GM19467 (cell line): ENCODE results near the gene PODN.

Source experiments
- ATAC-seq: cut with Tn5 transposase; IDR thresholded peaks from one replicate; pipeline ENCODE4 v1.9.1; 2021; ENCODE audit warnings: mild to moderate bottlenecking, moderate library complexity; ENCODE audit not compliant: unreplicated experiment

Gene PODN

DNA sequence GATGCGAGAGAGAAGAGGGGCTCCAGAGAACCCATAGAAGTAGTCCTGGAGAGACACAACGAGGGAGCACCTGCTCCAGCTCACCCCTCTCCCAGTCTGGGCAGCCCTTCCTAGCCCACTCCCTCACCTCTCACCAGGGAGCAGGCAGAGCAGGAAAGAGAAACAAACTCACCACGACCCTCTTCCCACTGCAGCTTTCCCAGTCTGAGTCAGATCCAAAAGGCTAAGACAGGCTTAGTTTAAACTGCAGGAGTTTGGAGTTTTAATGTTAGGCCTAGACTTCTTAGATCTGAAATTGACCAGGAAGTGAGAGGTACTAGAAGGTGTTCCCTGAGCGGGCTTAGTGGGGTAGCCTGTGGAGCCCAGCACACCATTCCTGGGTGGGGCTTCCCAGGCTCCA, 50.8 kb downstream of the PODN start:
- ATAC-seq = no peak

DNA sequence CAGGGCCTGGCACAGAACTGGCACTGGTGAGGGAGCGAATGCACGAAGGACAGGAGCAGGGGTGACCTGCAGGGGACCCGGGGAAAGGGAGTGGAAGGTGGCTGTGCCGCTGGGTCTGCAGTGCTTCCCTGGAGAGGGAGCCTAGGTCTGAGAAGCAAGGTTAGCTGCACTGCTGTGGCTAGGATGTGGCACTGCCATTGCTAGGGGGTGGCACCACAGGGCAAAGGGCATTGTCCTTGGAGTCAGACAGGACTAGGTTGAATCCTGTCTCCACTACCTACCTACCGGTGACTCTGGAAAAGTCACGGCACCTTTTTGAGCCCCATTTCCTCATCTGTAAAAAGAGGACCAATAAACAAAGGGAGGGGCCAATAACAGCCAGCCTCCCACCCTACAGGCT, 52.1 kb downstream of the PODN start:
- no peak for ATAC-seq

DNA sequence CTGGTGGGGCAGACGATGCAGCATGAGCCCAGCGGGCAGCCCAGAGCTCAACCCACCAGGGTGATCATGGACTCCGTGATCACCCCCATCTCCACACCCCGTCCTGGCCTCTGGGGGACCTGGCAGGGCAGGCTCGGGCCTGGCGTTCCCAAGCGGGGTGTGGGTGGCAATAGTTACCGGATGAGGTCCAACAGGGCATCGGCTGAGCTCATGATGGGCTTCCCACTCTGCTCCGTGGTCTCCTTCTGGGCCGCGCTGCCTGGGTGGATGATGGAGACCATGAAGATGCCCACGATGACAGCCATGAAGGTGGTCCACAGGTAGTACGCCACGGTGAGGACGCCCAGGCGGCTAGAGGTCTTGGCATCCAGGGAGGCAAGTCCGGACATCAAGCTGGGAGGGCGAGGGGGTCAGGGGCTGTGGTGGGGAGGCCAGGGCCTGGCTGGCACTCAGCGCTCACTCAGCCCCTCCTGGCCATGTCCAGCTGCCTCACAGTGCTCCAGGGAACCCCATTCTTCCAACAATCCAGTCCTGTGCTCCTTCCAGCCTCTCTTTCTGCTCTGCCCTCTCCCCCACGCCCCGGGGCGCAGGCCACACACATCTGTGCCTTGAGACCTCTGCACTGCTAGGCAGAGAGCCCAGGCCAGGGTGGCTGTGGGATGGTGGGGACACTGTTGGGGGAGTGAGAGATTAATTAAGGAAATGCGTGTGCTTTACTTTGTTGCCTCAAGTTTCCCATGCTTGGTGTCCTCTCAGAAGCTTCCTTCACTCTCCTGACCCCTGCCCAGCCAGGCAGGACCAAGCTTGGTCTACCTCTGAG, 52.8 kb downstream of the PODN start:
- no peak for ATAC-seq

DNA sequence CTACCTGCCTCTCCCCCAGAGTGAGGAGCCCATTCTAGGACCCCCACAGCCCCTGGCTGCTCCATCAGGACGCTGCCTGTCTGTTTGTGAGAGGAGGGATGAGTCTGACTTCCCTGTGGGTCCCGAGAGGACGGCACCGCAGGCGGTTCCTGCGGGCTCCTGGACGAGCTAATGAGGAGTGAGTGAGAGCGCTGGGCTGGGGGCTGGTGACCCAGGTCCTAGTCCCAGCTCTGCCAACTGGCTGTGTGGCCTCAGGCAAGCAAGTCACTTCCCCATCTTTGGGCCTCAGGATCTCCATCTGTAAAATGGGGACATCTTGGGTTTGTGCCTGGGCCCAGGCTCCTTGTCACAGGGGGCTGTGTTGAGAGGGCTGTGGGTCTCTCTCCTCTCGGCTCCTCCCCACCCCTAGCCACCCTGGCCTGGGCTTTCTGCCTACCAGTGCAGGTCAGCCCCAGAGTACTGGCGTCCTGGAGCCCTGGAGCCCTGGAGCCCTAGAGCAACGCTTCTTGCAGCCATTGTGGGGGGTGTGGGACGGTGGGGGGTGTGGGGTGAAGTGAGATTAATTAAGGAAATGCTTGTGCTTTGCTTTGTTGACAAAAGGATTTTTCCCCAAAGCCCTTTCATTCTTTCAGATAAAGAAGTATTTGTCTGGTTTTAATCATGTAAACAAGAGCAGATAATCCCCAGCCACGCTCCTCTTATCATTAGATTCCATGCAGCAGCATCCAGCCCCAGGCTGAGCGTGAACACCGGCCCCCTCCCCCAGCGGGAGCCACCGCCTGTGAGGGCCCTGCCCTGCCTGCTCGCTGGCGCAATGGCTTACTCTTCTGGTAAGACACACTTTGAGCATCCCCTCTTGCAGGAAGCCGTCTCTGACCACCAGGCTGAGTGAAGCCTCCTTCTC, 53.6 kb downstream of the PODN start:
- no peak for ATAC-seq

DNA sequence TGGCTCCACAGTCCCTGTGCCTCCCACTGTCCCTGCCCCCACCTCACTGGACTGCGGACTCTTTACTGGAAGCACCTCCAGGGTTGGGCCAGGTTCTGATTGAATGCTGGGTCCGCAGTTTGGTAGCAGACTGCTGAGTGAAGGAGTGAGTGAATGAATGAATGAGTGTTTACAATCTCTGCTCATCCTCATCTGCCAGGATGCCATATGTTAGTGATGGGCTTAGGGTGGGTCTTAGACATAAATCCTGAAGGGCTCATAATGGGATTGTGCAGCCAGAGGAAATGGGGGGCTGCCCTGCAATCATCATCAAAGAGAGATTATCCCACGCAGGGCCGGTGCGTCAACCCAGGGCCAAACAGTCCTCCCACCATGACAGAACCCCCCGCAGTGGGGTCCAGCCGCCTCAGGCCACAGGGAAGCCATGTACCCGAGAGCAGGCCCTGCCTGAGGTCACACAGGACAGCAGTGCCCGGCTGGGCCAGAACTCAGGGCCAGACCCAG, 54.3 kb downstream of the PODN start:
- ATAC-seq = no peak

DNA sequence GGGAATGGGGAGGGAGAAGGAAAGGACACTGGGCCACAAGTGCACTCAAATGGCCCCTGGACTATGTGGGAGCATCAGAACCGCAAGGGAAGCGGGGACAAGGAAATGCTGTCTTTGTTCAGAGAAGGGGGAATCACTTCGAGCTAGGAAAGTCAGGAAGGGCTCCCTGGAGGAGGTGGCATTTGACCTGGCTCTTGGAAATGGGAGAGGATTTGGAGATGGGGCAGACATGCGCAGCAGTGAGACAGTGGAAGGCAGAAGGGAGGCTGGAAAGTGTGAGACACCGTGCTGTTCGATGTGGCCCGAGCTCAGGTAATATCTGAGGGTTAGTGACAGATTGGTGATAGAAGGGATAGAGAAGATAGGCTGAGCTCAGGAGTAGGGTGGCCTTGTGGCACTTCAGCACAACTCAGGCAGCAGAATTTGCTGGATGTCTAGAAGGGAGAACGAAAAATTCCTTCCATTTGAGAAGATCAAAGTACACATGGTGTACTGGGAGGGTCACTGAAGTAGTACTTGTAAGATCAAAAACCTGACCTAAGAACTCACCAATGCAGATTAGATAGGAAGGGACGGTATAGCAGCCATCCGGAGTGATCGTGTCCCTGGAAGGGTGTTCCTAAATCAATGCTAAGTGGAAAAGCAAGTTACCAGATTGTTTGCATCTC, 55.1 kb downstream of the PODN start:
- no peak for ATAC-seq

DNA sequence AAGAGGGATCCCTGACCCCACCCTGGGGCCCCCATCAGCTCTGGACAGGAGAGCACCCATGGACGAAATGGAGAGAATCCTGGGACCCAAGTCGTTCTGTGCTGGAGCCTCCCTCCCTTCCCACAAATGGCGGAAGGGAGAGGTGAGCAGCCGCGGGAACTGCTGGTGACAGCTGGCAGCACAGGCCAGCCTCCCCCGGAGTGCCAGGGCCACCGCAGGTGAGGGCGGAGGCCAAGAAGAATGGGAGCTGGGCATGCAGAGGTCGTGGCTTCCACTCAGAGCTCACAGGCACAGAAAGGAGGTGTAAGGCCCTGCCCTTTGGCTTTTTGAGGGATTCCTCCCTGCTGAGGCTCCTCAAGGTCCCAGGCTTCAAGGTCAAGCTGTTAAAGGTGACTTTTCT, 55.8 kb downstream of the PODN start:
- no peak for ATAC-seq

DNA sequence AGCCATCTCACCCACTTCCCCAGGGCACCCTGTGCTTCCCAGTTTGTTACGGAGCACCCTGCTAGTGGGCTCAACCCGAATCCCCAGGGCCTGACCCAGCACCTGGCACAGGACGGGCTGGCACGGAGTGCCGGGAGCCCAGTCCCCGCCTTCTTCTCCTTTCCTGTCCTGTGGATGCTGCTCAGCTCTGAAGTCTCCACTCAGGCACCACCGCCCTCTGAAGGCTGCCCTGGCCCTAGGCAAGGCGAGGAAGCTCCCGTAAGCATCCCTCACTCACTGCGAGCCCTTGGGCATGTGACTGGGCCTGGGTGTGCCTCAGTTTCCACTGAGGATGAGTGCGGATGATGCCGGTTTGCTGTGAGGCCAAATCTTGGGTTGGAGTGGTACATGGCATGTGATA, 58.6 kb downstream of the PODN start:
- no peak for ATAC-seq

DNA sequence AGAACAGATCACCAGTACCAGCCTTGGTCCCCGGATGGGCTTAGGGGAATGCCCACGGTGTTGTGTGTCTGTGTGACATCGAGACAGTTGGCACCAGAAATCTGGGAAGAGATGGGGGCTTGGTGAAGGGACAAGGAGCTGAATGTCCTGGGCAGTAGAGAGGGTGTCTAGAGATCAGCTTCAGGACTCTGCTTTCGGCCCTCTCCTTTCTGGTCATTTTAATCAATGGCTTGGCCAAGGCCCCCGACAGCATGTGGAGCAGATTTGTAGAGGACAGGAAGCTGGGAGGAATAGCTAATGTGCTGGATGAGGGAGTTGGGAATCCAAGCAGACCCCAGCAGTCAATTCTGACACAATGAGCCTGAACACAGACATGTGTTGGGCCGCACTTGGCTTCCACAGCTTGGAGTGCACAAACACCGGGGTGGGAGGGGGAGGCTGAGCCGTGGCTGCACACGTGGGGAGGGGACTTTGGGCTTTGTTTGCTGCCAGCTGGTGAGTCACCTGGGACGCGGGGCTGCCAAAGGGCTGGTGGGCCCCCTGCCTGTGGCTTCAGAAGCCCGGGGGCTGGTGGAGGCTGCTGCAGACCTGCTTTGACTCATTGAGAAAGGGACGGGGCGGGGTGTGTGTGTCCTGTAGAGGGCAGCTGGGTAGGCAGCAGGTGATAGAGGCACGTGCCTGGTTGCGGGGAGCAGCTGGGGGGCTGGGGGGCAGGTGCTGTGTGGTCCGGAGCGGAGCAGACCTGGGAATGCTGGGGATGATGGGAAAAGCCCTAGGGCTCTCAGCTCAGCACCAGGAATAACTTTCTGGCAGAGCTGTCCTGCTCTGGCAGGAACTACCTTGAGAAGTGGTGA, 59.5 kb downstream of the PODN start:
- no peak for ATAC-seq

DNA sequence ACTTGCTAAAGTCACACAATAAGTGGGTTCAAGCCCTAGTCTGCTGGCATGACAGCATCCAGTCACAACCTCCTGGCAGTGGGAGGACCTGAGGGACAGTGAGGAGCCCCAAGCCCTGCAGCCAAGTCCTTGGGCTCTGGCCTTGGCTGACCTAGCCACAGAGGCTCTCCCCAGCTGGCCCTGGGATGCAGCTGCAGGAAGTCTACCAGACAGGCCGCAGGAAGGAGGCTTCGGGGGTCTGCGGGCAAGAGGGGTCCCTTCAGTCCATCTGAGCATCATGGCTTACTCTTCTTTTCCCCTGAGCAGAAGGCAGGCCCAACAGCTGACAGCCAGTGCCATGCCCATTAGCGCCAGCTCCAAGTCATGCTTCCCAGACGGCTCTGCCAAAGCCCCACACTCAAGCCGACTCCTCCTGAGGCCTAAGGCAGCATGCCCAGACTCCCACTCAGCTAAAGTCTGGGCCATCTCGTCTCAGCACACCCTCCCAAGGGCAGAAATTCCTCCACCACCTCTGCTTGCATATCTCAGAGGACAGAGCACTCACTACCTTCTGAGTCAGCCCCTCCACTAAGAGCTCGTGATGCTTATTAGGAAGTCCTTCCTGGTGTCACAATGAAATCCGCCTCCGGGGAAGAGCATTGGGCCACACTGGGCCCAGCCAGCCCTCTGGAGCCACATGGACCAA, 60.3 kb downstream of the PODN start:
- no peak for ATAC-seq

DNA sequence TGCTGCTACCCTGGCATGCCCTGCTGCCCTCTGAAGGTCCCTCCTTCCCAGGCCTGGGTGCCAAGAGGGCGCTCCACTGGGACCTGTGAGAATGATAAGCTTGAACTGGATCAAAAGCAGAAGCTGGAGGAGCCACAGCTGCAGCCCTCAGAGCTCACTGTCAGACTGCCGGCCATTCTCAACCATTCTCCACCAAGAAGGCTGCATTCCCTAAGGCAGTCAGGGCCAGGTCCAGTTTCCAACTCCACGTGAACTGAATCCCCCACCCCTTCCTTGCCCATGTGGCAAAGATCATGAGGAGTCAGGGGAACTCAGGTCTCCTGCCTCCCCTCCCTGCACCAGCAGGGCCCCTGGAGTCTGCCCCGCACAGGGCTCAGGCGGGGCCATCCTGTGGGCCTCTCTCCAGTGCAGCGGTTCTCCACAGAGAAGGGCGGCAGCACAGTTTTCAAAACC, 61.0 kb downstream of the PODN start:
- ATAC-seq = no peak

DNA sequence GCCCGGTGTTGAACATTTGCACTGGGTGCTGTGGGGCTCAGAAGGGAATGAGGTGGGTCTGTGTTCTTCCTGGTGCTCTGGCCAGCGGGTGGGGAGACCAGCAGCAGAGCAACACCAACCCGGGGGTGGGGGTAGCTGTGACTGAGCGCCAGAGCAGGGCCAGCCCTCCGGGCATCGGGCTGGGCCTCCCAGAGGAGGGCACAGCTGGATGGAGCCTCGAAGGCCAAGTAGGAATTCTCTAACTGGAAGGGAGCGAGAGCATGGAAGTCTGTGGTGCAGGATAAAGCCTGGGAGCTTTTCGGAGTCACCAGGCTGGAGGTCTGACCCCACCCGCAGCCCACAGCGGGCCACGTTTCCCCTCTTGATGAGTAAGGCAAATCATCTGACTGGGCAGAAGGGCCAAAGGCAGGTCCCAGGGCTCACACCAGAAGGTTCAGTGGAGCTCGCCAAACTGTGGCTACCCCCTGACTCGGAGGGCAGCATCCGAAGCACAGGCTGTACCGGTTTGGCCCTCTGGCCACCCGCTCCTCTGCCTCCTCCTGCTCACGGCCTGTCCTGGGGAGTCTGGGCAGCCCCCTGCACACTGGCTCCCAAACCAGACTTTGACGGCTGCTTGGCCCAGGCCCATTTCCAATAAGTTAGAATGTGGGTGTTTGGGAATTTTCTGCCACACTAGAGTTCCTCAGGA, 61.6 kb downstream of the PODN start:
- ATAC-seq = no peak

DNA sequence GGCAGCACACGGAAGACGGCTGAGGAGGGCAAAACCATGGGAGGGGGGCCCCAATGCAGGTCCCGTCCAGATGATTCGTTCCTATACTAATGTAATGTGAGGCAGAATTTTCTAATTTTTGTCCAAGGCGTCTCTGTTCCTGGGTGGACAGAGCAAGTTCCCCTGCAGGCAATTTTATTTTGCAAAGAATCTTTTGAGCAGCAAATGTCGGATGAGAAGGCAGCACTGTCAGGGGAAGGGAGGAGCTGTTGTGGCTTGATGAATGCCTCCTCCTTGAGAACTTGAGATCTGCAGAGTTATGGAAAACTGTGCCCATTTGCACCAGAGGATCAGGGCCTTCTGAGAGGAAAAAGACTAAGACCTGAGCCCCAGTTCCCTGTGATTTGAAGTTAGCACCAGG, 63.1 kb downstream of the PODN start:
- no peak for ATAC-seq

DNA sequence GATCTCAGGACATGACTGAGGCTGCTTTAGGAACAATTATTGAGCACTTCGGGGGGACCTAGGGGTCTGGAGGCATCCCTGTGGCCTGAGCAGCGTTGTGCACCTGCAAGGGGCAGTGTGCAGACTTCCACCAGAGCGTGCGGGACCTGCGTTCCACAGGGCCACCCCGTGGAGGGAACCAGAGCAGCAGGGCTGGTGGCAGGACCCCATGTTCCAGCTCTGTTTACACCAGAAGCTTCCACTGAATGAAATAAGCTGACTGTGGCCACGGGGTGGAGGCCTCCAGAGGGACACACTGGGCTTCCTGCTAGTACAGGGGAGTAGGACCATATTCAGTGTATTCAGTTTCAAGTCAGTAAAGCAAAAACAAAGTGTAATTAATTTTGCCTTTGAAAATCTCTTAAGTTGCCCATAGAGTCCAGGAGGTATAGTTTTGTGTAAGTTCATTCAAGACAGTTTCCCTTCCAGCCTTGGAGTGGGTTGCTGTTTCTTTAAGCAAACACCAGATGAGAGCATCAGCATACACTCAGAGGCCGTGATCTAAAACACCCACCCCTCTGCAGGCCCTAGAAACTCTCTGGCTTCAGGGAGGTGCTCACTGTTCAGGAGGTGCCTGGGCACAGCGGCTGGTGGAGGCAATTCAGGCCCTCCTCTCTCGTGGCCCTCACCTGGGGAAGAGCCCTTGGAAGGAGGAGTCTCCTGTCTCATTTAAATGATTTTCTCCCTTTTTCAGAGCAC, 63.8 kb downstream of the PODN start:
- ATAC-seq = no peak

DNA sequence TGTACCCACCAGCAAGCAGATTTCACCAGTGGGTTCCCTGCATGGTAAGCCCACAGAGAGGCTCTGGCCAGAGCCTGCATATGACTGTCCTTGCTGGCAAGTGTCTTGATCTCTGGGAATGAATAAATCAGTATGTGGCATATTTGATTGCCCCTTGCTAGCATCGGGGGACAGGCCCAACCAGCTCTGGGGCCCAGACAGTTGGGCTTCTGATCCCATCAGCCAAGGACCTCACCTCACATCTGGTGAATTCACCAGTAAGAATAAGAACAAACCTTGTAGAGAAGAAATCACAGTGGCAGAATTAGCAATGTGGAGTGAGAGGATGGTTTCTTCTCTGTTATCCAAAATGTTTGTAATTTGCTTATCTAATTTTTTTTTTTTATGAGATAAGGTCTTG, 64.5 kb downstream of the PODN start:
- ATAC-seq = no peak

DNA sequence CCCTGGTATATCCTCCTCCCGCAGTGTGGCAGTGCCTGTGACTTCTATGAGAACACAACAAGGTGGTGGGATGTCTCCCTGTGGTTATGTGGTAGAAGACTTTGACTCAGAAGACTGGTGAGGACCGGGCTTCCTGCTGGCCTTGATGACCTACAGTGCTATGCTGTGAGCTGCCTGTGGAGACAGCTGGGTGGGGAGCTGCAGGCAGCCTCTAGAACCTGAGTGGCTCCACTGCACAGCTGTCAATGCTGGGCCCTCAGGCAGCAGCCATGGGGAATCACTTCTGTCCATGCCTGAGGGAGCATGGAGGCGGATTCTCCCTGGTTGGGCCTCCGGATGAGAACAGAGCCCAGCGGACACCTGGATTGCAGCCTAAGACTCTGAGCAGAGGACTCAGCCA, 65.5 kb downstream of the PODN start:
- no peak for ATAC-seq

DNA sequence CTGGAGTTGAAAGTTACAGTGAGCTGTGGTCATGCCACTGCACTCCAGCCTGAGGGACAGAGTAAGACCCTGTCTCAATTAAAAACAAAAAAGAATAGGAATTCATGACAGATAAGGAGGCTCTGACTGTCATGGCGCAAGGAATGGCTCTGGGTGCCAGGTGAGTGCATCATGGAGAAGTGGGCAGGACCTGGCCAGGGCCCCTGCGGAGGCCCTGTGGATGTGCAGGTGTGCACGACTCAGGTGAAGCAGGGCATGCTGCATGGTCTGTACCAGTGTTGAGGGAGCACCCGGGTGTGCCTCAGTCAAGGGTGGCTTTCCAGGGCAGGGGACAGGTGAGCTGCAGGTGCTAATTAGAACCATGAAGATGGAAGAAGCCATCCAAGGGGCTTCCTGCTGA, 66.4 kb downstream of the PODN start:
- no peak for ATAC-seq

DNA sequence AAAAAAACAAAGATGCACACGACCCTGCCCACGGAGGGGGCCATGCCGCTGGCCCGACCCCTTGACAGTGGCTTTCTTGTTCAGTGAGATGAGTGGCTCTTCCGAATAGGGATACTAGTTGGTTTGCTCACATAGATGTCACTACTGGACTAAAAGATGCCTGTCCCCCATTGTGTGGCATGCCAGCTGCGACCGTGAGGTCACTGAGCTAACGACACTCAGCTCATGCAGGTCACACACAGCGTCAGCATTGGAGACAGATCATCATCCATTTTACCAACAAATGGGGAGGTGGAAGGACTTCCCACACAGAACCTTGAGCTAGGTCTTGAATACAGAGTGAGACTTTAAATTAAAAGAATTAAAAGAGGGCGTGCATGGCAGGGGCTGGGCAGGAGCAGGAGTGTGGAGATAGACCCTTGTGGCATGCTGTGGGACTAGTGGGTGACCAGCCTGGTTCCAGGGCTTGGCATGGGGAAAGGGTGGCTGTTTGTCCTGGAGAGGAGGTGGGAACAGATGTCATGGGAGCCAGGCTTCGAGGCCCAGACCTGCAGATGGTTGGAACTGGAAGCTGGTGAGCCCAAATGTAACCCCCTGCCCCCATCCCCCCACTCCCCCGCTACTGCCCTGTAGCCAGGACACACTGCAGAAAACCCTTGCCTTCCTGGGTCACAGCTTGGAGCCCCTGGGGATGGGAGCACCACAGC, 68.0 kb downstream of the PODN start:
- ATAC-seq = no peak
